Fibroblast of pulmonary artery (primary cell): ENCODE data around the gene TSKS.

ENCODE experiments used
- DNase-seq: peaks from one replicate; pipeline ENCODE4 v3.0.0-alpha.2; 2010; ENCODE audit warnings: low read depth
- H3K4me3 ChIP-seq: replicated peaks from 2 replicates; pipeline ENCODE4 v1.5.1; 2011; ENCODE audit warnings: low read depth, mild to moderate bottlenecking, control low read depth, low read length, moderate library complexity
- TF ChIP-seq, protein P1 (sequence below): IDR thresholded peaks from 2 replicates; pipeline ENCODE4 v1.5.1; 2011; ENCODE audit warnings: mild to moderate bottlenecking, control low read depth, low read length, inconsistent platforms; ENCODE audit errors: missing control alignments

TSKS gene

GRCh38 chr19:49795615-49796014 lies 32.5 kb upstream of the TSKS start:
- TF ChIP-seq, protein P1, sequence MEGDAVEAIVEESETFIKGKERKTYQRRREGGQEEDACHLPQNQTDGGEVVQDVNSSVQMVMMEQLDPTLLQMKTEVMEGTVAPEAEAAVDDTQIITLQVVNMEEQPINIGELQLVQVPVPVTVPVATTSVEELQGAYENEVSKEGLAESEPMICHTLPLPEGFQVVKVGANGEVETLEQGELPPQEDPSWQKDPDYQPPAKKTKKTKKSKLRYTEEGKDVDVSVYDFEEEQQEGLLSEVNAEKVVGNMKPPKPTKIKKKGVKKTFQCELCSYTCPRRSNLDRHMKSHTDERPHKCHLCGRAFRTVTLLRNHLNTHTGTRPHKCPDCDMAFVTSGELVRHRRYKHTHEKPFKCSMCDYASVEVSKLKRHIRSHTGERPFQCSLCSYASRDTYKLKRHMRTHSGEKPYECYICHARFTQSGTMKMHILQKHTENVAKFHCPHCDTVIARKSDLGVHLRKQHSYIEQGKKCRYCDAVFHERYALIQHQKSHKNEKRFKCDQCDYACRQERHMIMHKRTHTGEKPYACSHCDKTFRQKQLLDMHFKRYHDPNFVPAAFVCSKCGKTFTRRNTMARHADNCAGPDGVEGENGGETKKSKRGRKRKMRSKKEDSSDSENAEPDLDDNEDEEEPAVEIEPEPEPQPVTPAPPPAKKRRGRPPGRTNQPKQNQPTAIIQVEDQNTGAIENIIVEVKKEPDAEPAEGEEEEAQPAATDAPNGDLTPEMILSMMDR, result no peak
- no peak overlapping the region for H3K4me3 ChIP-seq
- no peak for DNase-seq

- TF ChIP-seq, protein P1, result no peak
- DNase-seq, result no peak
These were observed 30.4 kb upstream of the TSKS start for GRCh38 chr19:49793561-49793840.

DNA sequence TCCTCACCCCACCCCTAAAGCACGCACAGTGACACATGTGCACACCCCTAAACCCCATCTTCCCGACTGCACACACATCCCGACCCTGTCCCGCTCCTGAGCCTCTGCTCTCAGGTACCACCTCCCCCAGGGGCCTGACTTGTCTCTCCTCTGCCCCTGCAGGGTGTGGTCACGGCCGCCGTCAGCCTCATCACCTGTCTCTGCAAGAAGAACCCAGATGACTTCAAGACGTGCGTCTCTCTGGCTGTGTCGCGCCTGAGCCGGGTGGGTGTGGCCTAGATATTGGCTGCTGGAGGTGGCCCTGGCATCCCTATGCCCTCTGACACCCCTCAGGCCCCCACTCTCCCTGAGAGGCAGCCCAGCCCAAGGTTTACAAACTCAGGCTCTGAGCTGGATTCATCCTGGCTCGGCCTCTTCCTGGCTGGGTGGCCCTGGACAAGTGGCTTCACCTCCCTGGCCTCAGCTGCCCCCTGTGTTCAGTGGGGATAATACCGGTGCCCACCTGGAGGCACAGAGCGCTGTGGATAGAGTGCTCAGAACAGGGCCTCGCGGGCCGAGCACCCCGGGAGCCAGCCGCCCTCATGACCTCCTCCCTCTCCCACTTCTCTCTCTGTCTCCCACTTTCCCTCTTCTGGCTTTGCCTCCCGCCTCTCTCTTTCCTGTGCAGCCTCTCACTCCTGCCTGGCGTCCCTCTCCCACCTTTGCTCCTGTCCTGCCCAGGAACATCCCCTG lies 29.9 kb upstream of the TSKS start:
- no peak for DNase-seq
- TF ChIP-seq, protein P1, result no peak
- H3K4me3 ChIP-seq, result no peak overlapping the region

More at GRCh38 chr19:49793561-49793840, 30.4 kb upstream of the TSKS start:
- H3K4me3 ChIP-seq, result no peak overlapping the region

- no peak overlapping the region for H3K4me3 ChIP-seq
- TF ChIP-seq, protein P1, result no peak
- no peak for DNase-seq
These were observed 28.8 kb upstream of the TSKS start for GRCh38 chr19:49791776-49792445.

GRCh38 chr19:49790866-49791265 lies 27.8 kb upstream of the TSKS start:
- peak; percentile 68 for DNase-seq
- TF ChIP-seq, protein P1, result no peak
- no peak overlapping the region for H3K4me3 ChIP-seq

DNA sequence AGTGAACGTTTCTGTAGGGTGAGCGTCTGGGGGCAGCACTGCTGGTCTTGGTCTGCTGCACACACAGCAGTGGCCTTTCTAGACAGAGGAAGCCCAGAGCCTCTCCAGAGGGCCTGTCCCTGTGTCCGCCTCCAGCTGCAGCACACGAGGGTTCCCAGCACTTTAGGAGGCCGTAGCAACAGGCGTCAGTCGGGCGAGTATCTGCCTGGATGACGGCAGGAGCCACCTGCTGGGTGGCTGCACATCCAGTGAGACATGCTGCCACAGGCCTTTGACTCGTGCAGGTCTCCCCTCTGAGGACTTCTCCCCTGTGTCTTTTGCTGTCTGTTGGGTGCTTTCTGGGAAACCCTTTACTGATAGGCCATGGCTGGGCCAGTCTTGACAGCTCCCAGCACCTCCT lies 25.8 kb upstream of the TSKS start:
- TF ChIP-seq, protein P1, result no peak

DNA sequence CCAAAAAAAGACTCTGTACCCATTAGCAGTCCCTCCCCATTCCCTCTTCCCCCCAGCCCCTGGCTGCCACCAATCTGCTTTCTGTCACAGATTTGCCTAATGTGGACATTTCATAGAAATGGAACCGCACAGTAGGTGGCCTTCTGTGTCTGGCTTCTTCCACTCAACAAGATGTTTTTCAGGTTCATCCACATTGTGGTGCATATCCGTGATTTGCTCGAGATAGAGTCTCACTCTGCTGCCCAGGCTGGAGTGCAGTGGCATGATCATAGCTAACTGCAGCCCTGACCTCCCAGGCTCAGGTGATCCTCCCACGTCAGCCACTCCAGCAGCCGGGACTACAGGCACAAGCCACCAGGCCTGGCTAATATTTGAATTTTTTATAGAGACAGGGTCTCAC lies 24.6 kb upstream of the TSKS start:
- no peak for DNase-seq
- H3K4me3 ChIP-seq, result no peak overlapping the region
- TF ChIP-seq, protein P1, result no peak

More for the DNA sequence above, 25.8 kb upstream of the TSKS start:
- no peak for DNase-seq
- H3K4me3 ChIP-seq, result no peak overlapping the region
